Stimulated activated effector memory CD8-positive, alpha-beta T cell treated with anti-CD3 and anti-CD28 coated beads, Interleukin-12 subunit alpha, Interleukin-12 subunit beta, amount 100 ng/mL, for 72 hours (primary cell): ENCODE results near the gene SLC9A1.
"Not testable (repeated sequence)": the region's sequence is repeated elsewhere in the genome, so short reads cannot be mapped to it uniquely, and the experiment has no call there.

ENCODE experiments used
- ATAC-seq: fragments of 150-1000 bp; cut with Tn5 transposase; 2 replicates; pipeline ENCODE4 v1.10.0; 2021
- DNase-seq, 2 donors: peaks; one replicate each; pipeline ENCODE4 v3.0.0; 2021 to 2022; ENCODE audit warnings: low spot score in 2 of 2
- H3K27ac Mint-ChIP-seq: one replicate; pipeline ENCODE4 v1.8.0; 2022; ENCODE audit warnings: mild to moderate bottlenecking, mixed read lengths
- H3K36me3 Mint-ChIP-seq: one replicate; pipeline ENCODE4 v1.8.0; 2022; ENCODE audit warnings: mild to moderate bottlenecking, mixed read lengths
- H3K4me1 Mint-ChIP-seq: one replicate; pipeline ENCODE4 v1.8.0; 2022; ENCODE audit warnings: mixed read lengths
- H3K4me3 Mint-ChIP-seq: one replicate; pipeline ENCODE4 v1.8.0; 2022; ENCODE audit warnings: mild to moderate bottlenecking, mixed read lengths
- H3K9me3 Mint-ChIP-seq: one replicate; pipeline ENCODE4 v1.8.0; 2022; ENCODE audit warnings: mixed read lengths

Gene SLC9A1

DNA sequence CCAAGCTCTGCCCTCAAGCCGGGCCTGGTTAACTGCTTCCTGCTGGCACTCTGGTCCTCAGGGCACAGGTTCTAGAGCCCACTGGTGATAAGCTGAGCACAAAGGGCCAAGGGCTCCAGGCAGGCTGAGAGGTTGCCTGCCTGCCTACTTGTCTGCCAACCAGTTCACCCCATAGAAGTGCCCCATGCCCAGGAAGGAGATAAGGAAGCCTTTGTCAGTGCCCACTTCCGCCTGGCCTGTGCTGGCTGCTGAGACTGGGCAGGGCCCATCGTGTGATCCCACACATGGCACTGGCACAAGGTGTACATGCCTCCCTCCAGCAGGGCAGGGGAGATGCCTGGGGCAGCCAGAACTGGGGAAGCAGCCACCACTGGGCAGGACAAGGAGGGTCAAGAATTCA, 24.1 kb downstream of the SLC9A1 start:
- no peaks in the 10 kb centered on the region for H3K9me3 Mint-ChIP-seq
- peaks cover 9% of the 10 kb centered on the region for H3K4me1 Mint-ChIP-seq
- H3K4me3 Mint-ChIP-seq, result no peak overlapping the region
- peaks cover 6% of the 10 kb centered on the region for H3K36me3 Mint-ChIP-seq
- no peak overlapping the region for H3K27ac Mint-ChIP-seq
- DNase-seq (no peak), ATAC-seq (no peak)

DNA sequence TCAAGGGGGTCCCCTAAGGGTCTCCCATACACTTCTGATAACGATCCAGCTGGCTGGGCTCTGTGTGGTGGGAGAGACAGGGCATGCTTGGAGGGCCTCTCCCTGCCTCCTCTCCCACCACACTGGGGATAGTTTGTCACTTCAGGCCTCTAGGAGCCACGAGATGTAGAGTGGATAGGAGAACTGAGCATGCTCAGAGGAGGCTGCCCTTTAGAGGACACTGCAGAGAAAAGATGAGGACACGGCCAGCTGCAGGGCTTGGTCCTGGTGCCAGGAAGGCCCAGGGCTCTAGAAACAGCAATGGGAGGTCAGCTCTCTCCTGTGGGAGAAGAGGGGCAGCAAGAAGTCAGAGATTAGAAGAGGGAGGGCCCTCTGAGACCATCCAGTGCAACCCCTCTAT, 25.7 kb downstream of the SLC9A1 start:
- Mint-ChIP-seq H3K27ac (no peak overlapping the region), H3K4me3 (no peak overlapping the region), H3K4me1 (peaks cover 6% of the 10 kb centered on the region), H3K9me3 (no peaks in the 10 kb centered on the region), H3K36me3 (peaks cover 6% of the 10 kb centered on the region)
- no peak for ATAC-seq
- no peak for DNase-seq

DNA sequence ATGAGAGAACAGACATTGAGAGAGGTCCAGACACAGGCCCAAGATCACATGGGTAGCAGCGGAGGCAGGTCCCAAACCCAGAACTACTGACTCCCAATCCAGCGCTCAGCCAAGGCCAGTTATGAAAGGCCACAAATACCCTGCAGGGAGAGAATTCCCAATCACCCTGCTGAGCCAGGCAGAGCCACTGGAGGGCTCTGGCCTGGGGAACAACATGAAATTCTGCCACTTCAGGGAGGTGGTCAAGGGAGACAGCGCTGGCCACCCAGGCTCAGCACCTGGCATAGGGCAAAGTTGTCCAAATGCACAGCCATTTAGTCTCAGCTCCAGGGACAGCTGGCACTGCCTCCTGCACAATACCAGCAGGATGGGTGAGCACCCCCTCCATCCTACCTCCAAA, 27.5 kb downstream of the SLC9A1 start:
- ATAC-seq, result no peak
- DNase-seq, result no peak
- Mint-ChIP-seq H3K4me1 (peaks cover 6% of the 10 kb centered on the region), H3K27ac (no peak overlapping the region), H3K36me3 (peaks cover 6% of the 10 kb centered on the region), H3K4me3 (no peak overlapping the region), H3K9me3 (no peaks in the 10 kb centered on the region)

DNA sequence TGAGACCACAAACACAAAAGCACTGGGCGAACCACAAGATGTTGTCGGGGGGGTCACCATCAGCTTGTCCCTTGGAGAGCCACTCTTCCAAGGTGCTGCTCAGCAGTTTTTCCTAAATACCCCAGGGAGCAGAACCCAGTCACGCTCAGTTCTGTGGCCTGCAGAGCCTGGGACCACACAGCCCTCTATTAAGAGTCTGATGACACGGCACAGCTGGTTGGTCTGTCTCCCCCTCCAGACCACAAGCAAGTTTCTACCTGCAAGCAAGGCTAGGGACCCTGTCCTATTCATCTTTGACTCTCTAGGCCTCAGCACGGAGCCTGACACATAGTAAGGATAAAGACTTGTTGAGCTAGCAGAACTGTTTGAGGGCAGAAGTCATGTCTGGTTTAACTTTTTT, 28.5 kb downstream of the SLC9A1 start:
- DNase-seq (no peak), ATAC-seq (no peak)
- peaks cover 6% of the 10 kb centered on the region for H3K4me1 Mint-ChIP-seq
- peaks cover 6% of the 10 kb centered on the region for H3K36me3 Mint-ChIP-seq
- H3K9me3 Mint-ChIP-seq, result no peaks in the 10 kb centered on the region
- H3K4me3 Mint-ChIP-seq, result no peak overlapping the region
- H3K27ac Mint-ChIP-seq, result peak overlapping the region; percentile 60

DNA sequence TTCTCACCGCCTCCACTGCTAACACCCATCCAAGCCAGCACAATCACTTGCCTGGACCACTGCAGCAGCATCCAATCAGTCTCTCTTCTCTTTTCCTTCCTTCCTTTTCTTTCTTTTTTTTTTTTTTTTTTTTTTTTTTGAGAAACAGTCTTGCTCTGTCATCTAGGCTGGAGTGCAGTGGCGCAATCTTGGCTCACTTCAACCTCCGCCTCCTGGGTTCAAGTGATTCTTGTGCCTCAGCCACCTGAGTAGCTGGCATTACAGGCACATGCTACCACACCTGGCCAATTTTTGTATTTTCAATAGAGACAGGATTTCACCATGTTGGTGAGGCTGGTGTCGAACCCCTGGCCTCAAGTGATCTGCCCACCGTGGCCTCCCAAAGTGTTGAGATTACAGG, 29.8 kb downstream of the SLC9A1 start:
- peak overlapping the region; percentile 51 for H3K27ac Mint-ChIP-seq
- ATAC-seq, DNase-seq, H3K4me3 Mint-ChIP-seq, H3K36me3 Mint-ChIP-seq, H3K4me1 Mint-ChIP-seq, H3K9me3 Mint-ChIP-seq: not testable (repeated sequence)

DNA sequence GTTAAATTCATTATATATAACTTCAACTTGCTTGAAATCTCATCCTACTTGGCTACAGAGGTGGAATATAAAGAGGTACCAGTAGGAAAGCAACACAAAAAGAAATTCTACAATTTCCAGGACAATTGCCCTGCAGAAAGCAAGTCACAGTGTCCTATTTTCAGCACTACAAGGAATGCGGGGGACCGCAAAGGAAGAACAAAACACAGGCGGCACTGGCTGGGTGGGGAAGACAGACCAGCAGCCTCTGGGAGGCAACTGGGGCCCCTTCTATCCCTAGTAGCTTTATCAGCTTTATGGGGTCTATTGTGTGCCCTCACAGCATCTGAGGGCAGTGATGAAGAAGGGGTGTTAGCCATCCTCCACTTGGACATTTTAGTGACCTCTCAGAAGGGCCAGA, 30.5 kb downstream of the SLC9A1 start:
- Mint-ChIP-seq H3K27ac (peak overlapping the region; percentile 51), H3K4me3 (no peak overlapping the region), H3K36me3 (peaks cover 6% of the 10 kb centered on the region), H3K4me1 (peaks cover 6% of the 10 kb centered on the region), H3K9me3 (no peaks in the 10 kb centered on the region)
- ATAC-seq (no peak), DNase-seq (no peak)

DNA sequence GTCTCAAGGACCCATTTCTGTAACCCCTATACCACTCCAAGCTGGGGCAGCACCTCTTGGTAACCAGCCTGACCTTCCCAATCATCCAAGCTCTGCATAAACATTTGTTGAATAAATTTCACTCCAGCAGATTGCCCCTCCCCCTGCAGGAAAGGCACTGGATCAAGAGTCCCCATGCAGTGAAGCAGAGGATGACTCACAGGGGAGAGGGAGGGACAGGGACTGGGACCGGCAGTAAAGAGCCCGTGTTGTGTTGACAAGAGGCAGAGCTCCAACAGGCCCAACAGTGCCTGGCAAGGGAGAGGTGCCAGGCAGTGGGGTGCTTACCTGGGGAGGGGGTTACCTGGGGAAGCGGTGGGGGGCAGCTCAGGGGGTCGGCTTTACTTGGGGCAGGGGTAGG, 32.3 kb downstream of the SLC9A1 start:
- no peak for DNase-seq
- ATAC-seq, result no peak
- peak overlapping the region; percentile 63 for H3K27ac Mint-ChIP-seq

DNA sequence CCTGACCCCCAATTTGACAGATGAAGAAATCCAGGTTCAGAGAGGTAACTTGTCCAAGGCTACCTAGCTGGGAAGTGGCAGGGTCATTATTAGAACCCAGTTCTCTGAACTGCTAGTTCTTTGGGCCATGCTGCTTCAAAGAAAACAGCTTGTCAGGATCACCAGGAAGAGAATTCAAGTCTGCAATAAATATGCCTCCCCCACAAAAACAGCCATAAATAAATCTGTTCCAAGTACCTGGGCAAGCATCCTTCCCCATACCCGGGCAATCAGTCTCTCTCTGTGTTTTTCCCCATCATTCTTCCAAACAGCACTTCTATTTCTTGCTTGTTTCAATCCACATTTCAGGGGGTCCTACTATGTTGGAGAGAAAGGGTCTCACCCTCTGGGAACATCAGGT, 34.1 kb downstream of the SLC9A1 start:
- Mint-ChIP-seq H3K36me3 (no peaks in the 10 kb centered on the region), H3K4me3 (no peak overlapping the region), H3K9me3 (no peaks in the 10 kb centered on the region), H3K4me1 (peaks cover 10% of the 10 kb centered on the region), H3K27ac (peak overlapping the region; percentile 63)
- ATAC-seq (no peak), DNase-seq (no peak)

More for the DNA sequence above, 32.3 kb downstream of the SLC9A1 start:
- peaks cover 6% of the 10 kb centered on the region for H3K4me1 Mint-ChIP-seq
- H3K9me3 Mint-ChIP-seq, result no peaks in the 10 kb centered on the region
- no peak overlapping the region for H3K4me3 Mint-ChIP-seq
- H3K36me3 Mint-ChIP-seq, result no peaks in the 10 kb centered on the region

DNA sequence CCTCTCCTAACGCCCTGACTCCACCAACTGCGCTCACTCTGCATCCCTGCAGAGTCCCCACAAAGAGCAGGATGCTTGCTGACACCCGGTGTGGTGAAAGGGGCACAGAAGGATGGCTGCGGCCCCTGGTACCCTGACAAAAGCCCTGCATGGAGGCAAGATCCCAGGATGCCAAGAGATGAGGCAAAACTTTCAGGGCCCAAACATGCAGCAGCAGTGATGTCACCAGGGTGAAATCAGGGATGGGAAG, 36.6 kb downstream of the SLC9A1 start:
- ATAC-seq, result no peak

DNA sequence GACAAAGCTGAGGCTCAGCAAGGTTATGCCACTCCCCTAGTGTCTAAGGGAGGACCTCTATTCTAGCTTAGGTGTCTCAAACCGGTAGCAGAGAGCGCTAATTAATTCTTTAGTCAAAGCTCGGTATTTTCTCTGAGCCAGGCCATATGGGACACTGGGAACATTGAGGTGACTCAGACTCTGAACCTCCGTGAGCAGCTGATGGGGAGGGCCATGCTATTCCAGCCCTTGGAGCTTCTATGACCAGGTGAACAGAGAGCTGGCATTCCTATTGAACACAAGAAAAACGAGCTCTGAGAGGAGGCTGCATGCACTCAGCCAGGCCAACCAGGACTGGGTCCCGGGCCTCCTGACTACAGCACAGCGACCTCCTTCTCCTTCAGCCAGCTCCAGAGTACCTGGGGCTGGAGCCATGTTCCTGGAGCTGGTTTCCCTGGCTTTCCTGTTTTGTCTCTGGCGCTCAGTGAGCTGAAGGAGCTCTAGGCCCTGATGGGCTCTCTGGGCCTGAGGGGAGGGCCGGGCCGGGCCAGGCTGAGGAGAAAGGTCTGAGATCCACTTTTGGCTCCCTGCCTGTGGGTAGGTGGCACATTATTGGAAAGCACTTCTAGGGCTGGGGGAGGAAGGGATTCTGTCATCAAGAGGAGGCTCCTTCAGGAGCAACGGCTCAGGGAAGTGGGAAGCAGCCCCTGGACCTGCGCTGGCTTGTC, 37.0 kb downstream of the SLC9A1 start:
- peaks cover 4% of the 10 kb centered on the region for H3K36me3 Mint-ChIP-seq
- H3K4me3 Mint-ChIP-seq, result no peak overlapping the region
- no peak for ATAC-seq
- no peak for DNase-seq
- no peak overlapping the region for H3K27ac Mint-ChIP-seq
- H3K4me1 Mint-ChIP-seq, result peaks cover 23% of the 10 kb centered on the region
- H3K9me3 Mint-ChIP-seq, result no peaks in the 10 kb centered on the region

More for the DNA sequence above, 36.6 kb downstream of the SLC9A1 start:
- Mint-ChIP-seq H3K9me3 (no peaks in the 10 kb centered on the region), H3K27ac (no peak overlapping the region), H3K4me3 (no peak overlapping the region), H3K36me3 (peaks cover 4% of the 10 kb centered on the region), H3K4me1 (peaks cover 18% of the 10 kb centered on the region)
- DNase-seq, result no peak

DNA sequence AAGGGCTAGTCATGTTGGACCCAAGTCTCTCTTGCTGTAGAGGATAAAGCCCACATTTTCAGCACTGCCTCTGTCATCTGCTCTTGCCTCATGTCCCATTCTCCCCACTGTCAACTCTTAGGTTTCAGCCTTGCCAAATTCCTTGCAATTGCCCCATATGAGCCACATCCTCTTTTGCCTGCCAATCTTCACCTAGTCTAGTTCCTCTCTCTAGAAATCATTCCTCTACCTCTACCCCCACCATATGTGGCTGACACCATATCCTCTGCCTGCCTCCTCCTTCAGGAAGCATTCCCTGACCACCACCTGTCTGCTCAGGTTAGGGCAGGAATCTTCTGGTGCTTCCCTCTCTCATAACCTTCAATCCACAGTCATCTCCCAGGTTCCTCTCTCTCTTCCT, 38.2 kb downstream of the SLC9A1 start:
- Mint-ChIP-seq H3K36me3 (peaks cover 4% of the 10 kb centered on the region), H3K9me3 (no peaks in the 10 kb centered on the region), H3K27ac (peak overlapping the region; percentile 53), H3K4me3 (no peak overlapping the region), H3K4me1 (peaks cover 33% of the 10 kb centered on the region)
- DNase-seq, result no peak
- ATAC-seq, result no peak

DNA sequence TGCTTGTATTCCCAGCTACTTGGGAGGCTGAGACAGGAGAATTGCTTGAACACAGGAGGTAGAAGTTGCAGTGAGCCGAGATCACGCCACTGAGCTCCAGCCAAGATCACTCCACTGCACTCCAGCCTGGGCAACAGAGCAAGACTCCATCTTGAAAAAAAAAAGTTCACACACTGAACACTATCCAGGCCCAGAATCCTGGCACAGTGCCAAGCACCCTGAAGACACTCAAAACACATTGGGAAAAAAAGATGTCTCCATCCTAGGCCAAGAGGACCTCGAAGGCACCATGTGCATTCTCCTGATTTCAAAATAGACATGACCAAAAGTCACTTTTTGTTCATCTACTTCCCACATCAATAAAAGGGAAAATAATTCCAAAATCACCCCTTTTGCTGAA, 38.7 kb downstream of the SLC9A1 start:
- H3K4me3 Mint-ChIP-seq, result no peak overlapping the region
- ATAC-seq, result no peak
- no peak for DNase-seq
- no peaks in the 10 kb centered on the region for H3K9me3 Mint-ChIP-seq
- peaks cover 35% of the 10 kb centered on the region for H3K4me1 Mint-ChIP-seq
- H3K27ac Mint-ChIP-seq, result peak overlapping the region; percentile 53
- H3K36me3 Mint-ChIP-seq, result peaks cover 4% of the 10 kb centered on the region

DNA sequence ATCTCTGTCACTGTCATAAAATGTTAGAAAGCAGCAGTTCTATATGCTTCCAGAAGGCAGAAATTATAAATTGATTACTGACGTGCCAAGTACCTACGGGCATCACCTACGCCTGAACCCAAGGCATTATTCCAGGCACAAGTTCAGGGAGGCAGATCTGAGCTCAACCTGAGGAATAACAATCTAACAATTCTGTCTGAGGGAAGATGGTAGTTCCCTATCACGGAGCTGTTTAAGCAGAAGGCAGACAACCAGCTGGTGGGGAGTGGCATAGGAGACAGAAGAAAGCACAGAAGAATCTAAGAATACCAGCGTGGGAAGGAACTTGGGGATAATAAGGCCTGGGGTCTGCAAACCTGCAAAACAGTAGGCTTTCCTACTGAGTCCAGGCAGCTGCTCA, 40.4 kb downstream of the SLC9A1 start:
- Mint-ChIP-seq H3K4me1 (peaks cover 35% of the 10 kb centered on the region), H3K9me3 (no peaks in the 10 kb centered on the region), H3K36me3 (peaks cover 4% of the 10 kb centered on the region), H3K4me3 (no peak overlapping the region), H3K27ac (peak overlapping the region; percentile 53)
- ATAC-seq, result no peak
- DNase-seq, result no peak

DNA sequence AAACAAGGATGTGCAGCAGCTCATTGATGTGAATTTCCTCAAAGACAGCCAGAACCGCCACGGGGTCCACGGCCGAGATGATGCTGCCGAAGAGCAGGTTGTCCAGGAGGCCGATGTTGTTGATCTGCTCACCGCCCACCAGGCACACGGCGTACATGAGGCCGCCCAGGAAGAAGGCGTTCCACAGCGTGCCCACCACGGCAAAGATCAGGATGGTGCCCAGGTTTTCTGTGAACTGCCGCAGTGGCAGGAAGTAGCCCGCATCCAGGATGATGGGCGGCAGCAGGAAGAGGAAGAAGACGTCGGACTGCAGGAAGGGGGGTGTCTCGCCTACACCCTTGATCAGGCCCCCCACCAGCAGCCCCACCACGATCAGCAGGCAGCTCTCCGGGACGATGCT, 41.1 kb downstream of the SLC9A1 start:
- Mint-ChIP-seq H3K4me3 (no peak overlapping the region), H3K4me1 (peaks cover 42% of the 10 kb centered on the region), H3K36me3 (peaks cover 11% of the 10 kb centered on the region), H3K27ac (peak overlapping the region; percentile 53), H3K9me3 (no peaks in the 10 kb centered on the region)
- ATAC-seq (no peak), DNase-seq (no peak)

DNA sequence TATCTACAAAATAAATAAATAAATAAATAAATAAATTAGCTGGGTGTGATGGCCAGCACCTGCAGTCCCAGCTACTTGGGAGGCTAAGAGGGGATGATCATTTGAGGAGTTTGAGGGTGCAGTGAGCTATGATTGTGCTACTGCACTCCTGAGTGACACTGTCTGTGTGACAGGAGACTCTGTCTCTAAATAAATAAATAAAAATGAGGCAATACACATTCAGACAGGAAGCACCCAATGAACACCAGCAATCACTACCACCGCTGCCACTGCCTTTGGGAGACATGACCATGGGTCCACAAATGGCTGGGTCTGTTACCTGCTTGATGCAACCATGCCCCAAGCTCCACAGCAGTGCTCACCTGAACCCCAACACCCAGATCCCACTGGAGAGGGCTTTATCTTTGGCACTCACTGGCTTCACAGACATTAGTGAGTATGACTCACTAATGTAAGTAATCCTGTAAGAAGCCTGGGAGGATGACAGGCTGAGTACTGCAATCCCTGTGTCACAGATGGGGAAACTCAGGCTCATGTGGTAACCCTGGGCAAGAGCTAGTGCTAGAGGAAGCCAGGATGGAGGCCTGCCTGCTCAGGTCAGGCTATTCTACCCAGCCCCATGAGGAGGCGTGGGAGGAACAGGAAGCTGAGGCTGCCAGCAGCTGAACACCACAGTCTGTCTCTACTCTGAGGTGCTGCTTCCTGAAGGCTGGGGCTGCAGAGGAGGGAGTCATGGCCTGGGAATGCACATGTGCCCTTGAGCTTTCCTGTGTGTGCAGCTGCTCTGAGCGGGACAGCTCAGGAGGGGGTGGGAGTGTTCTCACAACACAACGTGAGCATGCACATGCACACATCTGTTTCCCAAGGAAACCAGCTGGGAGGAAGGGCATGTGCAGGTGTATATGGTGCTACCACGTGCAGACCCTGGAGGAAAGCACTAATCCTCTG, 43.0 kb downstream of the SLC9A1 start:
- Mint-ChIP-seq H3K4me1 (peaks cover 47% of the 10 kb centered on the region), H3K9me3 (no peaks in the 10 kb centered on the region), H3K36me3 (peaks cover 12% of the 10 kb centered on the region), H3K4me3 (peak overlapping the region; percentile 47), H3K27ac (peak overlapping the region; percentile 95)
- ATAC-seq (peak; percentile 98), DNase-seq (peak in 1 of 2 donors; percentile 71)
